Neural cell (in vitro differentiated cells): Measurements from ENCODE around the gene CCDC68. TPM values are rescaled to one million over a fixed set of nuclear protein-coding genes. Genes with fewer than 3 reads are reported as not detected.

Source experiments
- H2AFZ ChIP-seq: fragments of 200-600, 300-800 bp; sonication (generic), shearing (Covaris generic); 2 replicates; pipeline ENCODE4 v1.6.0; 2014; ENCODE audit warnings: low read depth, mild to moderate bottlenecking, antibody characterized with exemption, low read length, moderate library complexity
- H3F3A ChIP-seq: fragments of 200-600 bp; shearing (Covaris generic); 2 replicates; pipeline ENCODE4 v1.6.1; 2016; ENCODE audit warnings: mild to moderate bottlenecking, moderate library complexity, mixed read lengths, antibody characterized with exemption, low read length; ENCODE audit not compliant: insufficient read depth, poor library complexity, severe bottlenecking
- H3K27ac ChIP-seq: fragments of 200-600, 300-800 bp; sonication (generic), shearing (Covaris generic); 2 replicates; pipeline ENCODE4 v1.5.1; 2014; ENCODE audit warnings: mild to moderate bottlenecking, low read length, moderate library complexity
- H3K27me3 ChIP-seq: fragments of 300-800, 200-600 bp; sonication (generic), shearing (Covaris generic); 2 replicates; pipeline ENCODE4 v1.6.0; 2014; ENCODE audit warnings: mild to moderate bottlenecking, low read depth, low read length, moderate library complexity; ENCODE audit not compliant: insufficient read depth
- H3K36me3 ChIP-seq: fragments of 300-800, 200-600 bp; sonication (generic), shearing (Covaris generic); 2 replicates; pipeline ENCODE4 v1.5.1; 2014; ENCODE audit warnings: mild to moderate bottlenecking, antibody characterized with exemption, low read length, moderate library complexity; ENCODE audit not compliant: insufficient read depth
- H3K4me2 ChIP-seq: fragments of 300-800, 200-600 bp; sonication (generic), shearing (Covaris generic); 2 replicates; pipeline ENCODE4 v1.6.0; 2014; ENCODE audit warnings: mild to moderate bottlenecking, low read length
- H3K4me3 ChIP-seq: fragments of 300-800, 200-600 bp; sonication (generic), shearing (Covaris generic); 2 replicates; pipeline ENCODE4 v1.5.1; 2014; ENCODE audit warnings: mild to moderate bottlenecking, low read length, moderate library complexity
- H3K79me2 ChIP-seq: fragments of 200-600 bp; shearing (Covaris generic); replicated peaks from 2 replicates; pipeline ENCODE4 v1.6.0; 2014; ENCODE audit warnings: mild to moderate bottlenecking, low read length, moderate library complexity; ENCODE audit not compliant: insufficient read depth
- H3K9ac ChIP-seq: fragments of 300-800, 200-600 bp; sonication (generic), shearing (Covaris generic); 2 replicates; pipeline ENCODE4 v1.6.1; 2016; ENCODE audit warnings: mild to moderate bottlenecking, low read length, mixed read lengths
- H3K9me2 ChIP-seq: fragments of 200-600 bp; shearing (Covaris generic); 2 replicates; pipeline ENCODE4 v1.6.1; 2016; ENCODE audit warnings: mild to moderate bottlenecking, low read length, mixed read lengths; ENCODE audit not compliant: insufficient read depth
- H3K9me3 ChIP-seq: fragments of 200-600, 300-800 bp; sonication (generic), shearing (Covaris generic); 2 replicates; pipeline ENCODE4 v1.6.1; 2016; ENCODE audit warnings: mild to moderate bottlenecking, mixed run types, low read length, moderate library complexity, mixed read lengths
- H4K20me1 ChIP-seq: fragments of 200-600 bp; shearing (Covaris generic); 2 replicates; pipeline ENCODE4 v1.6.1; 2016; ENCODE audit warnings: mild to moderate bottlenecking, mixed run types; ENCODE audit not compliant: insufficient read depth
- CTCF ChIP-seq: fragments of 450-650 bp; IDR thresholded peaks from 2 replicates; pipeline ENCODE4 v1.5.1; 2014; ENCODE audit warnings: antibody characterized with exemption, mild to moderate bottlenecking, moderate library complexity; ENCODE audit not compliant: poor library complexity, severe bottlenecking
- EP300 ChIP-seq: fragments of 450-650 bp; conservative IDR thresholded peaks from 2 replicates; pipeline ENCODE4 v1.6.1; 2014; ENCODE audit warnings: antibody characterized with exemption, mild to moderate bottlenecking, moderate library complexity; ENCODE audit not compliant: poor library complexity, severe bottlenecking
- EZH2 ChIP-seq: fragments of 200-600, 300-800 bp; shearing (Covaris generic), sonication (generic); IDR thresholded peaks from 2 replicates; pipeline ENCODE4 v1.6.1; 2014; ENCODE audit warnings: antibody characterized with exemption, low read length, borderline replicate concordance, mild to moderate bottlenecking; ENCODE audit not compliant: insufficient read depth, poor library complexity, severe bottlenecking
- MXI1 ChIP-seq: fragments of 450-650 bp; conservative IDR thresholded peaks from 2 replicates; pipeline ENCODE4 v1.6.1; 2014; ENCODE audit warnings: antibody characterized with exemption, mild to moderate bottlenecking; ENCODE audit not compliant: poor library complexity, severe bottlenecking
- POLR2AphosphoS5 ChIP-seq: IDR thresholded peaks from 2 replicates; pipeline ENCODE4 v1.6.1; 2012
- RAD21 ChIP-seq: fragments of 450-650 bp; conservative IDR thresholded peaks from 2 replicates; pipeline ENCODE4 v1.6.1; 2014; ENCODE audit warnings: antibody characterized with exemption, mild to moderate bottlenecking, moderate library complexity
- REST ChIP-seq: IDR thresholded peaks from 2 replicates; pipeline ENCODE4 v1.6.1; 2012; ENCODE audit warnings: borderline replicate concordance
- SMC3 ChIP-seq: fragments of 450-650 bp; conservative IDR thresholded peaks from 2 replicates; pipeline ENCODE4 v1.6.1; 2014; ENCODE audit warnings: antibody characterized with exemption, mild to moderate bottlenecking, moderate library complexity; ENCODE audit not compliant: poor library complexity
- TAF1 ChIP-seq: IDR thresholded peaks from 2 replicates; pipeline ENCODE4 v1.6.1; 2012; ENCODE audit warnings: low read depth
- polyA plus RNA-seq: library from polyadenylated mRNA; depleted of rRNA; stranded (reverse); fragments of >200 nt; gene quantifications from 2 replicates; pipeline ENCODE4 v1.2.3, GENCODE V29; 2014

CCDC68 gene
- polyA plus RNA-seq, 1 donor from 2014 or later = 0.30 TPM

- H3K79me2 ChIP-seq = no peaks in the 10 kb centered on the region
- H4K20me1 ChIP-seq = no peaks in the 10 kb centered on the region
- H3K4me2 ChIP-seq = no peak overlapping the region
- no peaks in the 10 kb centered on the region for H3K27me3 ChIP-seq
- H3K4me3 ChIP-seq = no peak overlapping the region
- no peak overlapping the region for H3K9ac ChIP-seq
- TF ChIP-seq EZH2 = no peak
- TF ChIP-seq CTCF = no peak
- no peak for TF ChIP-seq RAD21
- no peak for TF ChIP-seq REST
- H3F3A ChIP-seq = no peaks in the 10 kb centered on the region
- H3K9me3 ChIP-seq = no peaks in the 10 kb centered on the region
- no peaks in the 10 kb centered on the region for H3K9me2 ChIP-seq
- no peak overlapping the region for H3K27ac ChIP-seq
- no peak overlapping the region for H2AFZ ChIP-seq
- H3K36me3 ChIP-seq = no peaks in the 10 kb centered on the region
These were observed 99.4 kb downstream of the CCDC68 start for GRCh38 chr18:54859667-54860421.

GRCh38 chr18:54857499-54857898, 101.8 kb downstream of the CCDC68 start:
- H3K9me2 ChIP-seq = no peaks in the 10 kb centered on the region
- no peaks in the 10 kb centered on the region for H4K20me1 ChIP-seq
- TF ChIP-seq EP300 (no peak), POLR2AphosphoS5 (no peak), CTCF (no peak), RAD21 (no peak), EZH2 (no peak), SMC3 (no peak), REST (no peak), MXI1 (no peak), TAF1 (no peak)
- H3K9me3 ChIP-seq = no peaks in the 10 kb centered on the region
- H2AFZ ChIP-seq = no peak overlapping the region
- no peaks in the 10 kb centered on the region for H3F3A ChIP-seq
- no peak overlapping the region for H3K4me3 ChIP-seq
- H3K27ac ChIP-seq = no peak overlapping the region
- no peaks in the 10 kb centered on the region for H3K27me3 ChIP-seq
- no peak overlapping the region for H3K9ac ChIP-seq
- no peak overlapping the region for H3K4me2 ChIP-seq
- no peaks in the 10 kb centered on the region for H3K36me3 ChIP-seq
- H3K79me2 ChIP-seq = no peaks in the 10 kb centered on the region
